GM21360 (cell line): ENCODE data around the gene SV2B.

ENCODE experiments used
- ATAC-seq: cut with Tn5 transposase; IDR thresholded peaks from one replicate; pipeline ENCODE4 v1.9.1; 2021; ENCODE audit warnings: mild to moderate bottlenecking, moderate library complexity; ENCODE audit not compliant: unreplicated experiment

The SV2B gene

GRCh38 chr15:91102546-91103330 lies 2.7 kb downstream of the SV2B start:
- no peak for ATAC-seq

- ATAC-seq: no peak
These were observed 4.1 kb downstream of the SV2B start for GRCh38 chr15:91104111-91104510.

GRCh38 chr15:91108421-91108820 lies 8.4 kb downstream of the SV2B start:
- no peak for ATAC-seq

- no peak for ATAC-seq
These were observed 9.8 kb downstream of the SV2B start for GRCh38 chr15:91109885-91110284.

GRCh38 chr15:91110407-91110806 lies 10.3 kb downstream of the SV2B start:
- ATAC-seq: no peak

GRCh38 chr15:91113030-91113429 lies 13.0 kb downstream of the SV2B start:
- no peak for ATAC-seq

- no peak for ATAC-seq
These were observed 14.2 kb downstream of the SV2B start for GRCh38 chr15:91114301-91114700.

- ATAC-seq: peak; percentile 94
These were observed 16.3 kb downstream of the SV2B start for GRCh38 chr15:91116113-91117067.

GRCh38 chr15:91117375-91117774 lies 17.3 kb downstream of the SV2B start:
- ATAC-seq: no peak

GRCh38 chr15:91118817-91119590 lies 18.9 kb downstream of the SV2B start:
- no peak for ATAC-seq

- no peak for ATAC-seq
These were observed 22.2 kb downstream of the SV2B start for GRCh38 chr15:91122296-91122695.

GRCh38 chr15:91124132-91124531 lies 24.1 kb downstream of the SV2B start:
- ATAC-seq: no peak

- ATAC-seq: no peak
These were observed 25.1 kb downstream of the SV2B start for GRCh38 chr15:91125162-91125561.

GRCh38 chr15:91126080-91126479 lies 26.0 kb downstream of the SV2B start:
- ATAC-seq: no peak

- no peak for ATAC-seq
These were observed 27.3 kb downstream of the SV2B start for GRCh38 chr15:91127236-91127955.

- ATAC-seq: no peak
These were observed 28.0 kb downstream of the SV2B start for GRCh38 chr15:91128016-91128415.

- ATAC-seq: no peak
These were observed 29.4 kb downstream of the SV2B start for GRCh38 chr15:91129436-91129835.

- no peak for ATAC-seq
These were observed 32.0 kb downstream of the SV2B start for GRCh38 chr15:91132079-91132478.

GRCh38 chr15:91133511-91133910 lies 33.5 kb downstream of the SV2B start:
- no peak for ATAC-seq
